K562 (cell line): ENCODE data around the gene OR2V1. TPM values are rescaled to one million over a fixed set of nuclear protein-coding genes. Genes with fewer than 3 reads are reported as not detected.

Experiments used
- NBN ChIP-seq: fragments of 450-650 bp; IDR thresholded peaks from 2 replicates; pipeline ENCODE4 v1.6.1; 2016; ENCODE audit warnings: low read depth, mild to moderate bottlenecking
- NR2C1 ChIP-seq, 2 experiments: fragments of 450-650 bp; IDR thresholded peaks; 2 replicates each; pipeline ENCODE4 v1.6.1; 2017; ENCODE audit warnings: mild to moderate bottlenecking in 2 of 2, antibody characterized with exemption in 1 of 2, inconsistent platforms in 1 of 2, missing compliant biosample characterization in 1 of 2, missing genetic modification characterization in 1 of 2
- STAT6 ChIP-seq: sonication (generic); formaldehyde crosslinking; IDR thresholded peaks from 2 replicates; pipeline ENCODE4 v1.8.1; 2023; ENCODE audit warnings: mild to moderate bottlenecking, missing genetic modification reagents
- ZNF318 ChIP-seq, 2 experiments: fragments of 450-650 bp; IDR thresholded peaks; 2 replicates each; pipeline ENCODE4 v1.6.1; 2016; ENCODE audit warnings: mild to moderate bottlenecking in 2 of 2, borderline replicate concordance in 1 of 2, low read depth in 1 of 2, moderate library complexity in 1 of 2
- ZNF586 ChIP-seq: fragments of 450-650 bp; formaldehyde crosslinking; conservative IDR thresholded peaks from 2 replicates; pipeline ENCODE4 v1.4.0; 2020; ENCODE audit warnings: mild to moderate bottlenecking, moderate library complexity
- ZNF75A ChIP-seq: fragments of 450-650 bp; formaldehyde crosslinking; IDR thresholded peaks from 2 replicates; pipeline ENCODE4 v1.4.0; 2020; ENCODE audit warnings: mild to moderate bottlenecking
- polyA plus RNA-seq, 8 experiments: library from polyadenylated mRNA; depleted of rRNA in 4 of 8; stranded (reverse) in 5 of 8; unstranded in 3 of 8; fragments of >200 nt; fragmentation: Nextera tagmentation in 2 of 8; fragmentation: Illumina TruSeq in 1 of 8; extraction: Ambion mirVana in 2 of 8; extraction: Trizol in 1 of 8; gene quantifications; 2 replicates each; pipeline versions ENCODE4 v1.2.1 to v1.2.3, GENCODE V29; 2011 to 2014; ENCODE audit warnings: inconsistent platforms in 1 of 8, missing spikeins in 1 of 8
- total RNA-seq, 7 experiments: library from RNA; depleted of rRNA in 6 of 7; stranded (reverse); fragments of >200 nt in 6 of 7; fragmentation: Illumina TruSeq in 2 of 7; extraction: Trizol in 2 of 7; gene quantifications; 2 replicates each; pipeline versions ENCODE4 v1.2.1 to v1.2.3, GENCODE V29; 2011 to 2021; ENCODE audit warnings: low replicate concordance in 1 of 7
- TF ChIP-seq, protein P1 (sequence below), 2 experiments: fragments of 450-650 bp in 1 of 2; IDR thresholded peaks; 2 replicates each; pipeline ENCODE4 v1.6.1; 2011 to 2017; ENCODE audit warnings: low read depth in 2 of 2, antibody characterized with exemption in 1 of 2, borderline replicate concordance in 1 of 2, low read length in 1 of 2, mild to moderate bottlenecking in 1 of 2, mixed read lengths in 1 of 2; ENCODE audit not compliant: control insufficient read depth in 1 of 2
- TF ChIP-seq, protein P2 (sequence below): fragments of 250-450 bp; sonication (Bioruptor Pico); IDR thresholded peaks from 2 replicates; pipeline ENCODE4 v1.8.0; 2021; ENCODE audit warnings: mild to moderate bottlenecking, moderate library complexity
- TF ChIP-seq, protein P3 (sequence below): fragments of 250-450 bp; sonication (Bioruptor Pico); IDR thresholded peaks from 2 replicates; pipeline ENCODE4 v1.8.0; 2021; ENCODE audit warnings: borderline replicate concordance, mild to moderate bottlenecking, moderate library complexity; ENCODE audit not compliant: poor library complexity, severe bottlenecking

The OR2V1 gene
- total and polyA plus RNA-seq, 9 of the 15 experiments (the other 6 are each of a cell fraction or from before 2014, with no cell fraction given) = 0.04 to 0.28 (median 0.15) TPM; not detected in 5

DNA sequence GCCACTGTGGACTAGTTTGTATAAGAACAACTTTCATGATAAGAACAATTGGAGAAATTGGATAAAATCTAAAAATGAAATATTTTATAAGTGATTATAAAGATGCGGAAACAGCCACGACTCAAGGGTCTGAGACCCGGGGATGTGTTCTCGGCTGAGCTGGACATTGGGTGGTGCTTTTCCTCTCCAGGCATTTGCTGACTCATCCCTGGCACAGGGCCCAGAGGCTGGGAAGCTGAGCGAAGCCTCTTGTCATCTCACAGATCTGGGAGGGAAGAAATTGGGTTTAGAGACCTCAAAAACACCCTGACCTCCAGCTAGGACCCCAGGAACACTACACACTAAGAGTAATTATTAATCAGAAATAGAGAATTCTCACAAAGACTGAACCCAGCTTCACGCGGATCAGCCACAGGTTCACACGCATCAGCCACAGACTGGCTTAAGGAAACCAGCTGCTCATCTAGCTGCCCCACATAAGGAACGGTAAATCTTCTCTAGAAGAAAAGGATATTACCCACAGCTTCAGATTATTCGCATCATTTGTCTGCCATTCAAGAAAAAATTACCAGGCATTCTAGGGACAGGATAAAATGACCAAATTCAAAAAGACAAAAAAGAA is 2.8 kb upstream of the OR2V1 start (continued):
- no peak for TF ChIP-seq ZNF318 (IDR thresholded peaks at IDR 0.05; ENCODE audit: borderline replicate concordance in 1 of 2, low read depth in 1 of 2)
- TF ChIP-seq, protein P1, sequence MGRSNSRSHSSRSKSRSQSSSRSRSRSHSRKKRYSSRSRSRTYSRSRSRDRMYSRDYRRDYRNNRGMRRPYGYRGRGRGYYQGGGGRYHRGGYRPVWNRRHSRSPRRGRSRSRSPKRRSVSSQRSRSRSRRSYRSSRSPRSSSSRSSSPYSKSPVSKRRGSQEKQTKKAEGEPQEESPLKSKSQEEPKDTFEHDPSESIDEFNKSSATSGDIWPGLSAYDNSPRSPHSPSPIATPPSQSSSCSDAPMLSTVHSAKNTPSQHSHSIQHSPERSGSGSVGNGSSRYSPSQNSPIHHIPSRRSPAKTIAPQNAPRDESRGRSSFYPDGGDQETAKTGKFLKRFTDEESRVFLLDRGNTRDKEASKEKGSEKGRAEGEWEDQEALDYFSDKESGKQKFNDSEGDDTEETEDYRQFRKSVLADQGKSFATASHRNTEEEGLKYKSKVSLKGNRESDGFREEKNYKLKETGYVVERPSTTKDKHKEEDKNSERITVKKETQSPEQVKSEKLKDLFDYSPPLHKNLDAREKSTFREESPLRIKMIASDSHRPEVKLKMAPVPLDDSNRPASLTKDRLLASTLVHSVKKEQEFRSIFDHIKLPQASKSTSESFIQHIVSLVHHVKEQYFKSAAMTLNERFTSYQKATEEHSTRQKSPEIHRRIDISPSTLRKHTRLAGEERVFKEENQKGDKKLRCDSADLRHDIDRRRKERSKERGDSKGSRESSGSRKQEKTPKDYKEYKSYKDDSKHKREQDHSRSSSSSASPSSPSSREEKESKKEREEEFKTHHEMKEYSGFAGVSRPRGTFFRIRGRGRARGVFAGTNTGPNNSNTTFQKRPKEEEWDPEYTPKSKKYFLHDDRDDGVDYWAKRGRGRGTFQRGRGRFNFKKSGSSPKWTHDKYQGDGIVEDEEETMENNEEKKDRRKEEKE (IDR thresholded peaks at IDR 0.05; ENCODE audit: borderline replicate concordance in 1 of 2, control insufficient read depth in 1 of 2, low read depth in 2 of 2, low read length in 1 of 2) = no peak
- no peak for TF ChIP-seq NBN
- no peak for TF ChIP-seq ZNF75A (CRISPR knock-in tag)
- TF ChIP-seq, protein P2, sequence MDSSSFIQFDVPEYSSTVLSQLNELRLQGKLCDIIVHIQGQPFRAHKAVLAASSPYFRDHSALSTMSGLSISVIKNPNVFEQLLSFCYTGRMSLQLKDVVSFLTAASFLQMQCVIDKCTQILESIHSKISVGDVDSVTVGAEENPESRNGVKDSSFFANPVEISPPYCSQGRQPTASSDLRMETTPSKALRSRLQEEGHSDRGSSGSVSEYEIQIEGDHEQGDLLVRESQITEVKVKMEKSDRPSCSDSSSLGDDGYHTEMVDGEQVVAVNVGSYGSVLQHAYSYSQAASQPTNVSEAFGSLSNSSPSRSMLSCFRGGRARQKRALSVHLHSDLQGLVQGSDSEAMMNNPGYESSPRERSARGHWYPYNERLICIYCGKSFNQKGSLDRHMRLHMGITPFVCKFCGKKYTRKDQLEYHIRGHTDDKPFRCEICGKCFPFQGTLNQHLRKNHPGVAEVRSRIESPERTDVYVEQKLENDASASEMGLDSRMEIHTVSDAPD = no peak
- no peak for TF ChIP-seq NR2C1 (IDR thresholded peaks at IDR 0.05)
- TF ChIP-seq NR2C1 (tag; IDR thresholded peaks at IDR 0.05) = no peak
- TF ChIP-seq STAT6 (CRISPR knock-in tag) = no peak
- no peak for TF ChIP-seq ZNF586 (CRISPR knock-in tag)
- TF ChIP-seq, protein P3, sequence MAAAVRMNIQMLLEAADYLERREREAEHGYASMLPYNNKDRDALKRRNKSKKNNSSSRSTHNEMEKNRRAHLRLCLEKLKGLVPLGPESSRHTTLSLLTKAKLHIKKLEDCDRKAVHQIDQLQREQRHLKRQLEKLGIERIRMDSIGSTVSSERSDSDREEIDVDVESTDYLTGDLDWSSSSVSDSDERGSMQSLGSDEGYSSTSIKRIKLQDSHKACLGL = no peak
